ENCODE data around the gene ASXL1. TPM values are rescaled to one million over a fixed set of nuclear protein-coding genes. Genes with fewer than 3 reads are reported as not detected.
"Not testable (repeated sequence)": the region's sequence is repeated elsewhere in the genome, so short reads cannot be mapped to it uniquely, and the experiment has no call there.

Gene ASXL1
- total and polyA plus RNA-seq, 5 donors from 2014 or later, result 15.0 to 314 (median 21.7) TPM

- no peaks in the 10 kb centered on the region for H3K27me3 Mint-ChIP-seq
- H3K36me3 Mint-ChIP-seq, result peaks cover 4% of the 10 kb centered on the region
- Histone ChIP-seq H3K36me3 (ENCODE audit: control insufficient read depth, insufficient read depth, low read length) (peaks cover 9% of the 10 kb centered on the region), H3K4me3 (ENCODE audit: low read depth, low read length) (no peak overlapping the region), H3K9me3 (ENCODE audit: control insufficient read depth in 2 of 2, low read length in 2 of 2) (no peaks in the 10 kb centered on the region), H3K27me3 (ENCODE audit: control insufficient read depth, insufficient read depth, low read length) (no peaks in the 10 kb centered on the region), H3K27ac (ENCODE audit: insufficient read depth, low read length, poor library complexity, severe bottlenecking) (no peak overlapping the region), H3K4me1 (ENCODE audit: control insufficient read depth, insufficient read depth, low read length, poor library complexity, severe bottlenecking) (no peaks in the 10 kb centered on the region)
- H3K9me3 Mint-ChIP-seq, result no peaks in the 10 kb centered on the region
- H3K27ac Mint-ChIP-seq, result no peak overlapping the region
- DNase-seq (no peak), ATAC-seq (ENCODE audit: low read depth in 2 of 2) (no peak)
- H3K4me3 Mint-ChIP-seq, result no peak overlapping the region
- H3K4me1 Mint-ChIP-seq, result peaks cover 0 to 10% (median under 1%) of the 10 kb centered on the region in 4 donors
Measured at GRCh38 chr20:32462900-32463641, 104.9 kb downstream of the ASXL1 start.

GRCh38 chr20:32463642-32464400, 105.7 kb downstream of the ASXL1 start:
- Mint-ChIP-seq H3K27me3 (no peaks in the 10 kb centered on the region), H3K36me3 (peaks cover 4% of the 10 kb centered on the region), H3K4me1 (peaks cover 0 to 4% (median 0%) of the 10 kb centered on the region in 4 donors), H3K4me3 (no peak overlapping the region), H3K9me3 (no peaks in the 10 kb centered on the region), H3K27ac (no peak overlapping the region)
- Histone ChIP-seq H3K4me1 (ENCODE audit: control insufficient read depth, insufficient read depth, low read length, poor library complexity, severe bottlenecking) (no peaks in the 10 kb centered on the region), H3K27ac (ENCODE audit: insufficient read depth, low read length, poor library complexity, severe bottlenecking) (no peak overlapping the region), H3K27me3 (ENCODE audit: control insufficient read depth, insufficient read depth, low read length) (no peaks in the 10 kb centered on the region), H3K4me3 (ENCODE audit: low read depth, low read length) (no peak overlapping the region), H3K36me3 (ENCODE audit: control insufficient read depth, insufficient read depth, low read length) (peaks cover 9% of the 10 kb centered on the region), H3K9me3 (ENCODE audit: control insufficient read depth in 2 of 2, low read length in 2 of 2) (no peaks in the 10 kb centered on the region)
- no peak for DNase-seq
- no peak for ATAC-seq (ENCODE audit: low read depth in 2 of 2)

GRCh38 chr20:32464401-32465091, 106.4 kb downstream of the ASXL1 start:
- Mint-ChIP-seq H3K4me3 (peak overlapping the region in 1 of 4 donors; percentile 31), H3K27ac (no peak overlapping the region), H3K36me3 (peaks cover 4% of the 10 kb centered on the region), H3K4me1 (peaks cover 0 to 6% (median under 1%) of the 10 kb centered on the region in 4 donors), H3K9me3 (no peaks in the 10 kb centered on the region), H3K27me3 (no peaks in the 10 kb centered on the region)
- DNase-seq, result no peak
- H3K27ac ChIP-seq (ENCODE audit: insufficient read depth, low read length, poor library complexity, severe bottlenecking), result no peak overlapping the region
- no peak overlapping the region for H3K4me3 ChIP-seq (ENCODE audit: low read depth, low read length)
- H3K27me3 ChIP-seq (ENCODE audit: control insufficient read depth, insufficient read depth, low read length), result no peaks in the 10 kb centered on the region
- no peaks in the 10 kb centered on the region for H3K9me3 ChIP-seq (ENCODE audit: control insufficient read depth in 2 of 2, low read length in 2 of 2)
- peaks cover 9% of the 10 kb centered on the region for H3K36me3 ChIP-seq (ENCODE audit: control insufficient read depth, insufficient read depth, low read length)
- no peaks in the 10 kb centered on the region for H3K4me1 ChIP-seq (ENCODE audit: control insufficient read depth, insufficient read depth, low read length, poor library complexity, severe bottlenecking)
- no peak for ATAC-seq (ENCODE audit: low read depth in 2 of 2)

- Histone ChIP-seq H3K27me3 (ENCODE audit: control insufficient read depth, insufficient read depth, low read length) (no peaks in the 10 kb centered on the region), H3K4me3 (ENCODE audit: low read depth, low read length) (no peak overlapping the region), H3K4me1 (ENCODE audit: control insufficient read depth, insufficient read depth, low read length, poor library complexity, severe bottlenecking) (no peaks in the 10 kb centered on the region), H3K9me3 (ENCODE audit: control insufficient read depth in 2 of 2, low read length in 2 of 2) (no peaks in the 10 kb centered on the region), H3K36me3 (ENCODE audit: control insufficient read depth, insufficient read depth, low read length) (peaks cover 5% of the 10 kb centered on the region), H3K27ac (ENCODE audit: insufficient read depth, low read length, poor library complexity, severe bottlenecking) (no peak overlapping the region)
- H3K27me3 Mint-ChIP-seq, result no peaks in the 10 kb centered on the region
- DNase-seq (no peak), ATAC-seq (ENCODE audit: low read depth in 2 of 2) (no peak)
- peaks cover 4% of the 10 kb centered on the region for H3K36me3 Mint-ChIP-seq
- no peak overlapping the region for H3K4me3 Mint-ChIP-seq
- no peaks in the 10 kb centered on the region for H3K9me3 Mint-ChIP-seq
- peaks cover 0 to 10% (median 1%) of the 10 kb centered on the region in 4 donors for H3K4me1 Mint-ChIP-seq
- H3K27ac Mint-ChIP-seq, result no peak overlapping the region
Measured at GRCh38 chr20:32465092-32465900, 107.2 kb downstream of the ASXL1 start.

GRCh38 chr20:32465901-32466675, 108.0 kb downstream of the ASXL1 start:
- not testable (repeated sequence) for H3K4me3 Mint-ChIP-seq; H3K27me3 ChIP-seq (ENCODE audit: control insufficient read depth, insufficient read depth, low read length); H3K4me1 ChIP-seq (ENCODE audit: control insufficient read depth, insufficient read depth, low read length, poor library complexity, severe bottlenecking); H3K36me3 ChIP-seq (ENCODE audit: control insufficient read depth, insufficient read depth, low read length); DNase-seq; H3K4me3 ChIP-seq (ENCODE audit: low read depth, low read length); H3K36me3 Mint-ChIP-seq; H3K27ac ChIP-seq (ENCODE audit: insufficient read depth, low read length, poor library complexity, severe bottlenecking); H3K9me3 Mint-ChIP-seq; ATAC-seq (ENCODE audit: low read depth in 2 of 2); H3K9me3 ChIP-seq (ENCODE audit: control insufficient read depth in 2 of 2, low read length in 2 of 2); H3K27me3 Mint-ChIP-seq
- Mint-ChIP-seq H3K4me1 (peaks cover 0 to 12% (median 2%) of the 10 kb centered on the region in 4 donors), H3K27ac (peak overlapping the region in 1 of 3 donors; percentile 84)

- Histone ChIP-seq H3K4me1 (ENCODE audit: control insufficient read depth, insufficient read depth, low read length, poor library complexity, severe bottlenecking) (no peaks in the 10 kb centered on the region), H3K36me3 (ENCODE audit: control insufficient read depth, insufficient read depth, low read length) (peaks cover 9% of the 10 kb centered on the region), H3K4me3 (ENCODE audit: low read depth, low read length) (no peak overlapping the region), H3K27ac (ENCODE audit: insufficient read depth, low read length, poor library complexity, severe bottlenecking) (no peak overlapping the region), H3K27me3 (ENCODE audit: control insufficient read depth, insufficient read depth, low read length) (no peaks in the 10 kb centered on the region), H3K9me3 (ENCODE audit: control insufficient read depth in 2 of 2, low read length in 2 of 2) (no peaks in the 10 kb centered on the region)
- Mint-ChIP-seq H3K27ac (peak overlapping the region in 1 of 3 donors; percentile 62), H3K4me1 (peaks cover 0 to 18% (median 4%) of the 10 kb centered on the region in 4 donors), H3K9me3 (no peaks in the 10 kb centered on the region), H3K27me3 (no peaks in the 10 kb centered on the region), H3K4me3 (no peak overlapping the region), H3K36me3 (peaks cover 4% of the 10 kb centered on the region)
- no peak for DNase-seq
- no peak for ATAC-seq (ENCODE audit: low read depth in 2 of 2)
Measured at GRCh38 chr20:32466739-32467505, 108.8 kb downstream of the ASXL1 start.

Measured in CD4-positive, CD25-positive, alpha-beta regulatory T cell (primary cell).